ENCODE results near the gene CHTOP. TPM values are rescaled to one million over a fixed set of nuclear protein-coding genes. Genes with fewer than 3 reads are reported as not detected.

Gene CHTOP
- total and polyA plus RNA-seq, 2 of the 13 experiments (the other 11 are each of a cell fraction or from before 2014, with no cell fraction given): 38.0 to 51.9 TPM

DNA sequence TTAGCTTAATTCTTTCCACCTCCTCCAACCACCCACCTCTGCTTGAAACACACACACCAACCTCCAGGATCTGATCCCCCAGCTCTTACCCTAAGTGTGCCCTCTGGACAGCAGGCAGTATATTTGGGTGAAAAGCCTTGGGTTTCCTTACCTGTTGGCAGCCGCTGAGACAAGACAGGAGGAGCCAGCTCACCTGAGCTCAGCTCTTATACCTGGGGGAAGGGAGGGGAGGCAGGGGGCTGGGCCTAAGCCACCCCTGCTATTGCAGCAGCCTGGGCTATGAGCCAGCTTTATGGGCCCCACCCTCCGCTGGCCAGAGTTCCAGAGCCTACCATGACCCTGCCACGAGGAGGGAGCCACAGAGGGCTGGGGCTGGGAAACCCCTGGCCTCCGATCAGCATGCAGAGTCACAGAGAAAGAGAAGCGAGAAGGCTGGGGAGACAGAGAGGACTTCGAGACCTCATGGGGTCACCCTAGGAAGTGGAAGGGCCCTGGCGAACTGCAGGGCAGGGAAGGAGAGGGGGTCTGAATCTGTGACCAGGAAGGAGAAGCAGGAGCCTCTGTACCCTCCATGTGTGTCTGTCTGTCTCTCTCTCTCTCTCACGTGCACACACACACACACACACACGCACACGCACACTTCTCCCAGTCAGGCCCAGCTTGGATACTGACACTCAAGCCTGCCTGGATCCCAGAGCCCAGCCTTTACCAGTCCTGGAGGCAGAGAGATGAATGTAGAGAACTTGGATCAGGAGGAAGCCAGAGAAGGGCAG, 17.5 kb upstream of the CHTOP start, which contains the start of gene S100A14 (continued):
- TF ChIP-seq, protein P1, sequence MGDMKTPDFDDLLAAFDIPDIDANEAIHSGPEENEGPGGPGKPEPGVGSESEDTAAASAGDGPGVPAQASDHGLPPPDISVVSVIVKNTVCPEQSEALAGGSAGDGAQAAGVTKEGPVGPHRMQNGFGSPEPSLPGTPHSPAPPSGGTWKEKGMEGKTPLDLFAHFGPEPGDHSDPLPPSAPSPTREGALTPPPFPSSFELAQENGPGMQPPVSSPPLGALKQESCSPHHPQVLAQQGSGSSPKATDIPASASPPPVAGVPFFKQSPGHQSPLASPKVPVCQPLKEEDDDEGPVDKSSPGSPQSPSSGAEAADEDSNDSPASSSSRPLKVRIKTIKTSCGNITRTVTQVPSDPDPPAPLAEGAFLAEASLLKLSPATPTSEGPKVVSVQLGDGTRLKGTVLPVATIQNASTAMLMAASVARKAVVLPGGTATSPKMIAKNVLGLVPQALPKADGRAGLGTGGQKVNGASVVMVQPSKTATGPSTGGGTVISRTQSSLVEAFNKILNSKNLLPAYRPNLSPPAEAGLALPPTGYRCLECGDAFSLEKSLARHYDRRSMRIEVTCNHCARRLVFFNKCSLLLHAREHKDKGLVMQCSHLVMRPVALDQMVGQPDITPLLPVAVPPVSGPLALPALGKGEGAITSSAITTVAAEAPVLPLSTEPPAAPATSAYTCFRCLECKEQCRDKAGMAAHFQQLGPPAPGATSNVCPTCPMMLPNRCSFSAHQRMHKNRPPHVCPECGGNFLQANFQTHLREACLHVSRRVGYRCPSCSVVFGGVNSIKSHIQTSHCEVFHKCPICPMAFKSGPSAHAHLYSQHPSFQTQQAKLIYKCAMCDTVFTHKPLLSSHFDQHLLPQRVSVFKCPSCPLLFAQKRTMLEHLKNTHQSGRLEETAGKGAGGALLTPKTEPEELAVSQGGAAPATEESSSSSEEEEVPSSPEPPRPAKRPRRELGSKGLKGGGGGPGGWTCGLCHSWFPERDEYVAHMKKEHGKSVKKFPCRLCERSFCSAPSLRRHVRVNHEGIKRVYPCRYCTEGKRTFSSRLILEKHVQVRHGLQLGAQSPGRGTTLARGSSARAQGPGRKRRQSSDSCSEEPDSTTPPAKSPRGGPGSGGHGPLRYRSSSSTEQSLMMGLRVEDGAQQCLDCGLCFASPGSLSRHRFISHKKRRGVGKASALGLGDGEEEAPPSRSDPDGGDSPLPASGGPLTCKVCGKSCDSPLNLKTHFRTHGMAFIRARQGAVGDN (CRISPR knock-in tag; IDR thresholded peaks at IDR 0.05): peak; percentile 94
- TF ChIP-seq, protein P2, sequence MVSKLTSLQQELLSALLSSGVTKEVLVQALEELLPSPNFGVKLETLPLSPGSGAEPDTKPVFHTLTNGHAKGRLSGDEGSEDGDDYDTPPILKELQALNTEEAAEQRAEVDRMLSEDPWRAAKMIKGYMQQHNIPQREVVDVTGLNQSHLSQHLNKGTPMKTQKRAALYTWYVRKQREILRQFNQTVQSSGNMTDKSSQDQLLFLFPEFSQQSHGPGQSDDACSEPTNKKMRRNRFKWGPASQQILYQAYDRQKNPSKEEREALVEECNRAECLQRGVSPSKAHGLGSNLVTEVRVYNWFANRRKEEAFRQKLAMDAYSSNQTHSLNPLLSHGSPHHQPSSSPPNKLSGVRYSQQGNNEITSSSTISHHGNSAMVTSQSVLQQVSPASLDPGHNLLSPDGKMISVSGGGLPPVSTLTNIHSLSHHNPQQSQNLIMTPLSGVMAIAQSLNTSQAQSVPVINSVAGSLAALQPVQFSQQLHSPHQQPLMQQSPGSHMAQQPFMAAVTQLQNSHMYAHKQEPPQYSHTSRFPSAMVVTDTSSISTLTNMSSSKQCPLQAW (CRISPR knock-in tag; IDR thresholded peaks at IDR 0.05): 0 out of 2 replicates have a peak, but pooled peaks have one; percentile 55
- 0 out of 2 replicates have a peak, but pooled peaks have one; percentile 23 for TF ChIP-seq ZFY (CRISPR knock-in tag; IDR thresholded peaks at IDR 0.05)
- TF ChIP-seq, protein P3, sequence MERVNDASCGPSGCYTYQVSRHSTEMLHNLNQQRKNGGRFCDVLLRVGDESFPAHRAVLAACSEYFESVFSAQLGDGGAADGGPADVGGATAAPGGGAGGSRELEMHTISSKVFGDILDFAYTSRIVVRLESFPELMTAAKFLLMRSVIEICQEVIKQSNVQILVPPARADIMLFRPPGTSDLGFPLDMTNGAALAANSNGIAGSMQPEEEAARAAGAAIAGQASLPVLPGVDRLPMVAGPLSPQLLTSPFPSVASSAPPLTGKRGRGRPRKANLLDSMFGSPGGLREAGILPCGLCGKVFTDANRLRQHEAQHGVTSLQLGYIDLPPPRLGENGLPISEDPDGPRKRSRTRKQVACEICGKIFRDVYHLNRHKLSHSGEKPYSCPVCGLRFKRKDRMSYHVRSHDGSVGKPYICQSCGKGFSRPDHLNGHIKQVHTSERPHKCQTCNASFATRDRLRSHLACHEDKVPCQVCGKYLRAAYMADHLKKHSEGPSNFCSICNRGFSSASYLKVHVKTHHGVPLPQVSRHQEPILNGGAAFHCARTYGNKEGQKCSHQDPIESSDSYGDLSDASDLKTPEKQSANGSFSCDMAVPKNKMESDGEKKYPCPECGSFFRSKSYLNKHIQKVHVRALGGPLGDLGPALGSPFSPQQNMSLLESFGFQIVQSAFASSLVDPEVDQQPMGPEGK (CRISPR knock-in tag; IDR thresholded peaks at IDR 0.05): peak; percentile 52; the same call in 1 of the 2 replicates
- TF ChIP-seq, protein P4, sequence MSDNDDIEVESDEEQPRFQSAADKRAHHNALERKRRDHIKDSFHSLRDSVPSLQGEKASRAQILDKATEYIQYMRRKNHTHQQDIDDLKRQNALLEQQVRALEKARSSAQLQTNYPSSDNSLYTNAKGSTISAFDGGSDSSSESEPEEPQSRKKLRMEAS (IDR thresholded peaks at IDR 0.05): peak; percentile 81
- TF ChIP-seq TCF7L2 (IDR thresholded peaks at IDR 0.05; ENCODE audit: low read depth, low read length): no peak
- TF ChIP-seq, protein P5, sequence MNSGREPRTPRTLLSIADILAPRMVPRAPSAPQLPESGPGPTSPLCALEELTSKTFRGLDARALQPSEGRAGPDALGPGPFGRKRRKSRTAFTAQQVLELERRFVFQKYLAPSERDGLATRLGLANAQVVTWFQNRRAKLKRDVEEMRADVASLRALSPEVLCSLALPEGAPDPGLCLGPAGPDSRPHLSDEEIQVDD (CRISPR knock-in tag; IDR thresholded peaks at IDR 0.05; ENCODE audit: borderline replicate concordance): 0 out of 2 replicates have a peak, but pooled peaks have one; percentile 32
- TF ChIP-seq HCFC1 (IDR thresholded peaks at IDR 0.05; ENCODE audit: low read depth, low read length): no peak
- 0 out of 2 replicates have a peak, but pooled peaks have one; percentile 21 for TF ChIP-seq ZNF121 (CRISPR knock-in tag; IDR thresholded peaks at IDR 0.05)
- TF ChIP-seq, protein P6, sequence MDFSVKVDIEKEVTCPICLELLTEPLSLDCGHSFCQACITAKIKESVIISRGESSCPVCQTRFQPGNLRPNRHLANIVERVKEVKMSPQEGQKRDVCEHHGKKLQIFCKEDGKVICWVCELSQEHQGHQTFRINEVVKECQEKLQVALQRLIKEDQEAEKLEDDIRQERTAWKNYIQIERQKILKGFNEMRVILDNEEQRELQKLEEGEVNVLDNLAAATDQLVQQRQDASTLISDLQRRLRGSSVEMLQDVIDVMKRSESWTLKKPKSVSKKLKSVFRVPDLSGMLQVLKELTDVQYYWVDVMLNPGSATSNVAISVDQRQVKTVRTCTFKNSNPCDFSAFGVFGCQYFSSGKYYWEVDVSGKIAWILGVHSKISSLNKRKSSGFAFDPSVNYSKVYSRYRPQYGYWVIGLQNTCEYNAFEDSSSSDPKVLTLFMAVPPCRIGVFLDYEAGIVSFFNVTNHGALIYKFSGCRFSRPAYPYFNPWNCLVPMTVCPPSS (IDR thresholded peaks at IDR 0.05): no peak
- TF ChIP-seq, protein P7, sequence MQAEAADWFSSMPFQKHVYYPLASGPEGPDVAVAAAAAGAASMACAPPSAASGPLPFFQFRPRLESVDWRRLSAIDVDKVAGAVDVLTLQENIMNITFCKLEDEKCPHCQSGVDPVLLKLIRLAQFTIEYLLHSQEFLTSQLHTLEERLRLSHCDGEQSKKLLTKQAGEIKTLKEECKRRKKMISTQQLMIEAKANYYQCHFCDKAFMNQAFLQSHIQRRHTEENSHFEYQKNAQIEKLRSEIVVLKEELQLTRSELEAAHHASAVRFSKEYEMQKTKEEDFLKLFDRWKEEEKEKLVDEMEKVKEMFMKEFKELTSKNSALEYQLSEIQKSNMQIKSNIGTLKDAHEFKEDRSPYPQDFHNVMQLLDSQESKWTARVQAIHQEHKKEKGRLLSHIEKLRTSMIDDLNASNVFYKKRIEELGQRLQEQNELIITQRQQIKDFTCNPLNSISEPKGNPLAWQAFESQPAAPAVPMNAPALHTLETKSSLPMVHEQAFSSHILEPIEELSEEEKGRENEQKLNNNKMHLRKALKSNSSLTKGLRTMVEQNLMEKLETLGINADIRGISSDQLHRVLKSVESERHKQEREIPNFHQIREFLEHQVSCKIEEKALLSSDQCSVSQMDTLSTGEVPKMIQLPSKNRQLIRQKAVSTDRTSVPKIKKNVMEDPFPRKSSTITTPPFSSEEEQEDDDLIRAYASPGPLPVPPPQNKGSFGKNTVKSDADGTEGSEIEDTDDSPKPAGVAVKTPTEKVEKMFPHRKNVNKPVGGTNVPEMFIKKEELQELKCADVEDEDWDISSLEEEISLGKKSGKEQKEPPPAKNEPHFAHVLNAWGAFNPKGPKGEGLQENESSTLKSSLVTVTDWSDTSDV (CRISPR knock-in tag; IDR thresholded peaks at IDR 0.05): 0 out of 2 replicates have a peak, but pooled peaks have one; percentile 54
- TF ChIP-seq TEAD2 (CRISPR knock-in tag; IDR thresholded peaks at IDR 0.05): no peak
- no peak for TF ChIP-seq HNRNPLL (IDR thresholded peaks at IDR 0.05; ENCODE audit: low read depth, low read length, poor library complexity, severe bottlenecking)
- no peak for TF ChIP-seq SRF (IDR thresholded peaks at IDR 0.05; ENCODE audit: low read depth, low read length)
- TF ChIP-seq ZSCAN29 (CRISPR knock-in tag; conservative IDR thresholded peaks at IDR 0.05): 0 out of 2 replicates have a peak, but pooled peaks have one; percentile 26

Measured in HepG2 (cell line).